ENCODE data around the gene GALC.

DNA sequence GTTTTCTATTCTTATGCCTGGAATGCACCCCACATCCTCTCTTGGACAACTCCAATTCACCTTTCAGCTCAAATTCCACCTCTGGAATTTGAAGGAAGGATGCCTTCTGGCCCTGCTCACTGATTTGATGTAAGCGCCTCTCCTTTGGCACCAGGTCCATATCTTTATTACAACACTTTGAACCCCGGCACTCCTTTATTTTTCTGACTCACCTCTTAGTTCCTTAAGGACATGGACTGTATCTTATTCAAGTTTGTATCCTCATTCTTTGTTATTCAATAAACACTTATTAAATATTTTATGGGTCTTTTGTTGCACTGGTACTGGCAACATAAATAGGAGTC is 3.1 kb downstream of the GALC start:
- TF ChIP-seq, protein P1, sequence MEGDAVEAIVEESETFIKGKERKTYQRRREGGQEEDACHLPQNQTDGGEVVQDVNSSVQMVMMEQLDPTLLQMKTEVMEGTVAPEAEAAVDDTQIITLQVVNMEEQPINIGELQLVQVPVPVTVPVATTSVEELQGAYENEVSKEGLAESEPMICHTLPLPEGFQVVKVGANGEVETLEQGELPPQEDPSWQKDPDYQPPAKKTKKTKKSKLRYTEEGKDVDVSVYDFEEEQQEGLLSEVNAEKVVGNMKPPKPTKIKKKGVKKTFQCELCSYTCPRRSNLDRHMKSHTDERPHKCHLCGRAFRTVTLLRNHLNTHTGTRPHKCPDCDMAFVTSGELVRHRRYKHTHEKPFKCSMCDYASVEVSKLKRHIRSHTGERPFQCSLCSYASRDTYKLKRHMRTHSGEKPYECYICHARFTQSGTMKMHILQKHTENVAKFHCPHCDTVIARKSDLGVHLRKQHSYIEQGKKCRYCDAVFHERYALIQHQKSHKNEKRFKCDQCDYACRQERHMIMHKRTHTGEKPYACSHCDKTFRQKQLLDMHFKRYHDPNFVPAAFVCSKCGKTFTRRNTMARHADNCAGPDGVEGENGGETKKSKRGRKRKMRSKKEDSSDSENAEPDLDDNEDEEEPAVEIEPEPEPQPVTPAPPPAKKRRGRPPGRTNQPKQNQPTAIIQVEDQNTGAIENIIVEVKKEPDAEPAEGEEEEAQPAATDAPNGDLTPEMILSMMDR (IDR thresholded peaks at IDR 0.05; ENCODE audit: poor library complexity, severe bottlenecking) = no peak
- TF ChIP-seq, protein P2, sequence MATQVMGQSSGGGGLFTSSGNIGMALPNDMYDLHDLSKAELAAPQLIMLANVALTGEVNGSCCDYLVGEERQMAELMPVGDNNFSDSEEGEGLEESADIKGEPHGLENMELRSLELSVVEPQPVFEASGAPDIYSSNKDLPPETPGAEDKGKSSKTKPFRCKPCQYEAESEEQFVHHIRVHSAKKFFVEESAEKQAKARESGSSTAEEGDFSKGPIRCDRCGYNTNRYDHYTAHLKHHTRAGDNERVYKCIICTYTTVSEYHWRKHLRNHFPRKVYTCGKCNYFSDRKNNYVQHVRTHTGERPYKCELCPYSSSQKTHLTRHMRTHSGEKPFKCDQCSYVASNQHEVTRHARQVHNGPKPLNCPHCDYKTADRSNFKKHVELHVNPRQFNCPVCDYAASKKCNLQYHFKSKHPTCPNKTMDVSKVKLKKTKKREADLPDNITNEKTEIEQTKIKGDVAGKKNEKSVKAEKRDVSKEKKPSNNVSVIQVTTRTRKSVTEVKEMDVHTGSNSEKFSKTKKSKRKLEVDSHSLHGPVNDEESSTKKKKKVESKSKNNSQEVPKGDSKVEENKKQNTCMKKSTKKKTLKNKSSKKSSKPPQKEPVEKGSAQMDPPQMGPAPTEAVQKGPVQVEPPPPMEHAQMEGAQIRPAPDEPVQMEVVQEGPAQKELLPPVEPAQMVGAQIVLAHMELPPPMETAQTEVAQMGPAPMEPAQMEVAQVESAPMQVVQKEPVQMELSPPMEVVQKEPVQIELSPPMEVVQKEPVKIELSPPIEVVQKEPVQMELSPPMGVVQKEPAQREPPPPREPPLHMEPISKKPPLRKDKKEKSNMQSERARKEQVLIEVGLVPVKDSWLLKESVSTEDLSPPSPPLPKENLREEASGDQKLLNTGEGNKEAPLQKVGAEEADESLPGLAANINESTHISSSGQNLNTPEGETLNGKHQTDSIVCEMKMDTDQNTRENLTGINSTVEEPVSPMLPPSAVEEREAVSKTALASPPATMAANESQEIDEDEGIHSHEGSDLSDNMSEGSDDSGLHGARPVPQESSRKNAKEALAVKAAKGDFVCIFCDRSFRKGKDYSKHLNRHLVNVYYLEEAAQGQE (IDR thresholded peaks at IDR 0.05; ENCODE audit: borderline replicate concordance) = no peak
- TF ChIP-seq TAF1 (IDR thresholded peaks at IDR 0.05; ENCODE audit: low read depth) = no peak
- no peak for TF ChIP-seq POLR2AphosphoS5 (IDR thresholded peaks at IDR 0.05)
- TF ChIP-seq MXI1 (conservative IDR thresholded peaks at IDR 0.05; ENCODE audit: poor library complexity, severe bottlenecking) = no peak
- TF ChIP-seq EP300 (conservative IDR thresholded peaks at IDR 0.05; ENCODE audit: poor library complexity, severe bottlenecking) = no peak
